OCI-LY7 (cell line): ENCODE data around the gene ASCC1. TPM values are rescaled to one million over a fixed set of nuclear protein-coding genes. Genes with fewer than 3 reads are reported as not detected.
"Not testable (repeated sequence)": the region's sequence is repeated elsewhere in the genome, so short reads cannot be mapped to it uniquely, and the experiment has no call there.

Source experiments
- BruUV-seq: library from RNA; stranded (reverse); fragments of 400-500 nt; replicated peaks from 2 replicates; lab custom pipeline; 2021; lab: Mats Ljungman, UMichigan
- CTCF ChIA-PET: fragments of 300-600 bp; sonication (Branson Sonifier 250); formaldehyde crosslinking; loops from one replicate; lab custom pipeline; 2022; ENCODE audit warnings: antibody characterized with exemption; ENCODE audit not compliant: unreplicated experiment; lab: Charles Lee
- POLR2A ChIA-PET: fragments of 300-600 bp; sonication (Branson Sonifier 250); formaldehyde crosslinking; loops from one replicate; lab custom pipeline; 2022; ENCODE audit warnings: antibody characterized with exemption; lab: Charles Lee
- DNase-seq: peaks from one replicate; pipeline ENCODE4 v3.0.0-alpha.2; 2015; ENCODE audit warnings: low spot score
- H2AFZ ChIP-seq: fragments of 200-600 bp; sonication (generic), shearing (Covaris generic); 2 replicates; pipeline ENCODE4 v1.6.1; 2014; ENCODE audit warnings: mild to moderate bottlenecking, antibody characterized with exemption, low read length, moderate library complexity
- H3K27ac ChIP-seq: fragments of 200-600 bp; sonication (generic); 2 replicates; pipeline ENCODE4 v1.5.1; 2014; ENCODE audit warnings: mixed run types, low read depth, mild to moderate bottlenecking, moderate library complexity, low read length, inconsistent platforms; ENCODE audit not compliant: poor library complexity, severe bottlenecking
- H3K36me3 ChIP-seq: fragments of 200-600 bp; sonication (generic); 2 replicates; pipeline ENCODE4 v1.6.1; 2014; ENCODE audit warnings: mild to moderate bottlenecking, antibody characterized with exemption, low read length, moderate library complexity, mixed read lengths; ENCODE audit not compliant: insufficient read depth
- H3K4me1 ChIP-seq: fragments of 200-600 bp; sonication (generic); 2 replicates; pipeline ENCODE4 v1.5.1; 2014; ENCODE audit warnings: mild to moderate bottlenecking, low read length; ENCODE audit not compliant: insufficient read depth, poor library complexity, severe bottlenecking
- H3K4me2 ChIP-seq: fragments of 200-600 bp; sonication (generic); 2 replicates; pipeline ENCODE4 v1.6.1; 2014; ENCODE audit warnings: mild to moderate bottlenecking, low read length
- H3K4me3 ChIP-seq: fragments of 200-600 bp; sonication (generic); 2 replicates; pipeline ENCODE4 v1.5.1; 2014; ENCODE audit warnings: mild to moderate bottlenecking, low read depth, low read length; ENCODE audit not compliant: poor library complexity, severe bottlenecking
- H3K79me2 ChIP-seq: fragments of 200-600 bp; sonication (generic); 2 replicates; pipeline ENCODE4 v1.6.1; 2016; ENCODE audit warnings: low read depth, mild to moderate bottlenecking, low read length, moderate library complexity, mixed read lengths; ENCODE audit not compliant: insufficient read depth
- H3K9me2 ChIP-seq: fragments of 200-600 bp; sonication (generic); 2 replicates; pipeline ENCODE4 v1.6.1; 2016; ENCODE audit warnings: mild to moderate bottlenecking, low read length, mixed read lengths; ENCODE audit not compliant: insufficient read depth
- H3K9me3 ChIP-seq: fragments of 200-600 bp; sonication (generic); 2 replicates; pipeline ENCODE4 v1.6.1; 2014; ENCODE audit warnings: mild to moderate bottlenecking, mixed run types, low read length, mixed read lengths
- H4K20me1 ChIP-seq: fragments of 200-600 bp; sonication (generic); 2 replicates; pipeline ENCODE4 v1.6.1; 2014; ENCODE audit warnings: mild to moderate bottlenecking, antibody characterized with exemption, low read length, moderate library complexity, mixed read lengths; ENCODE audit not compliant: insufficient read depth
- CTCF ChIP-seq: fragments of 200-600 bp; sonication (generic); conservative IDR thresholded peaks from 2 replicates; pipeline ENCODE4 v1.5.1; 2014; ENCODE audit warnings: mild to moderate bottlenecking, antibody characterized with exemption, low read length, moderate library complexity, mixed read lengths
- EZH2phosphoT487 ChIP-seq: fragments of 200-600 bp; sonication (generic); IDR thresholded peaks from 2 replicates; pipeline ENCODE4 v1.6.1; 2018; ENCODE audit warnings: low read depth, borderline replicate concordance, mild to moderate bottlenecking, mixed run types, antibody characterized with exemption, low read length, moderate library complexity, mixed read lengths
- intact Hi-C: fragments of 100-400 bp; cut with micrococcal nuclease; formaldehyde crosslinking; loops from one replicate; pipeline ENCODE4 v1.10.0; 2022; ENCODE audit not compliant: unreplicated experiment
- total RNA-seq, 2 experiments: library from RNA; depleted of rRNA in 1 of 2; stranded (reverse); fragments of >200 nt in 1 of 2; shearing (Covaris generic) in 1 of 2; gene quantifications; 2 replicates each; pipeline ENCODE4 v1.2.3, GENCODE V29; 2014 to 2022

Gene ASCC1
- total RNA-seq, 2 experiments from 2014 or later, result 27.1 to 59.9 TPM

- BruUV-seq, H3K27ac ChIP-seq, intact Hi-C loops, CTCF ChIA-PET, DNase-seq, H2AFZ ChIP-seq, H4K20me1 ChIP-seq, H3K9me3 ChIP-seq, H3K4me3 ChIP-seq, H3K4me2 ChIP-seq, H3K9me2 ChIP-seq, POLR2A ChIA-PET: not testable (repeated sequence)
- H3K79me2 ChIP-seq, result peaks cover 13% of the 10 kb centered on the region
- peaks cover 21% of the 10 kb centered on the region for H3K4me1 ChIP-seq
- H3K36me3 ChIP-seq, result peaks cover 43% of the 10 kb centered on the region
Measured at GRCh38 chr10:72211381-72211780, 4.7 kb downstream of the ASCC1 start.

DNA sequence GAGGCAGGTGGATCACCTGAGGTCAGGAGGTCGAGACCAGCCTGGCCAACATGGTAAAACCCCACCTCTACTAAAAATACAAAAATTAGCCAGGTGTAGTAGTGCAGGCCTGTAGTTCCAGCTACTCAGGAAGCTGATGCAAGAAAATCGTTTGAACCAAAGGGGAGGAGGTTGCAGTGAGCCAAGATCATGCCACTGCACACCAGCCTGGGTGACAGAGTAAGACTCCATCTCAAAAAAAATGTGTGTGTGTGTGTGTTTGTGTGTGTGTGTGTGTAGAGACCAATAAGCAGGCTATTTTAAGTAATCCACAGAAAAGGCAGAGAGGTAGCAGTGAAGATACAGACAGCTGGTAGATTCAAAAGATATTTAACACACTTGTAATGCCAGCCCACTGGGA lies 7.5 kb downstream of the ASCC1 start:
- intact Hi-C loops, H3K4me2 ChIP-seq, H3K9me3 ChIP-seq, H2AFZ ChIP-seq, H3K9me2 ChIP-seq, H3K79me2 ChIP-seq, H4K20me1 ChIP-seq, BruUV-seq, H3K4me3 ChIP-seq: not testable (repeated sequence)
- peak overlapping the region; percentile 46 for H3K27ac ChIP-seq
- ChIA-PET CTCF (interaction anchor here (0.5 kb wide), 1 partner anchor 8 kb away, joined by 3 read pairs; no protein-coding TSS in a partner anchor), POLR2A (interaction anchor here (0.7 kb wide), 1 partner anchor 52 kb away, joined by 4 read pairs; no protein-coding TSS in a partner anchor)
- peaks cover 14% of the 10 kb centered on the region for H3K4me1 ChIP-seq
- peaks cover 54% of the 10 kb centered on the region for H3K36me3 ChIP-seq
- peak; percentile 41 for DNase-seq

GRCh38 chr10:72206511-72207229 lies 9.4 kb downstream of the ASCC1 start:
- Histone ChIP-seq H3K27ac (no peak overlapping the region), H3K9me2 (no peaks in the 10 kb centered on the region), H3K4me3 (no peak overlapping the region), H3K36me3 (peaks cover 68% of the 10 kb centered on the region), H2AFZ (no peak overlapping the region), H3K9me3 (no peaks in the 10 kb centered on the region), H3K79me2 (no peaks in the 10 kb centered on the region), H3K4me2 (no peak overlapping the region), H4K20me1 (no peaks in the 10 kb centered on the region), H3K4me1 (peaks cover 14% of the 10 kb centered on the region)
- POLR2A ChIA-PET, result interaction anchor here (0.7 kb wide), 1 partner anchor 1623 kb away, joined by 4 read pairs; no protein-coding TSS in a partner anchor
- no peak for DNase-seq
- CTCF ChIA-PET, result no interaction called here
- no TSS peak for BruUV-seq
- intact Hi-C loops, result no loop called here
- TF ChIP-seq EZH2phosphoT487, result no peak
- TF ChIP-seq CTCF, result no peak
